ENCODE results near the gene ADISSP. TPM values are rescaled to one million over a fixed set of nuclear protein-coding genes. Genes with fewer than 3 reads are reported as not detected.
A peak's percentile ranks its signal among the peaks of the same experiment; 100 is the strongest.
"Not testable (repeated sequence)": the region's sequence is repeated elsewhere in the genome, so short reads cannot be mapped to it uniquely, and the experiment has no call there.

The ADISSP gene
- total and polyA plus RNA-seq, 5 donors from 2014 or later, result 14.8 to 25.5 (median 19.9) TPM

- peak overlapping the region; percentile 94 for H3K4me3 ChIP-seq (ENCODE audit: low read depth, low read length)
- peaks cover 7 to 55% (median 30%) of the 10 kb centered on the region in 4 donors for H3K4me1 Mint-ChIP-seq
- peak overlapping the region; percentile 73 for H3K27ac ChIP-seq (ENCODE audit: insufficient read depth, low read length, poor library complexity, severe bottlenecking)
- no peaks in the 10 kb centered on the region for H3K9me3 ChIP-seq (ENCODE audit: control insufficient read depth in 2 of 2, low read length in 2 of 2)
- H3K4me3 Mint-ChIP-seq, result peak overlapping the region; percentile 99 to 100 (median 100)
- peak overlapping the region; percentile 96 to 98 (median 96) for H3K27ac Mint-ChIP-seq
- peaks cover 62% of the 10 kb centered on the region for H3K4me1 ChIP-seq (ENCODE audit: control insufficient read depth, insufficient read depth, low read length, poor library complexity, severe bottlenecking)
- H3K9me3 Mint-ChIP-seq, result no peaks in the 10 kb centered on the region
- DNase-seq (no peak), ATAC-seq (ENCODE audit: low read depth in 2 of 2) (no peak)
- H3K27me3 Mint-ChIP-seq, result peaks cover 4% of the 10 kb centered on the region
- H3K36me3 Mint-ChIP-seq, result peaks cover 42% of the 10 kb centered on the region
- H3K27me3 ChIP-seq (ENCODE audit: control insufficient read depth, insufficient read depth, low read length), result no peaks in the 10 kb centered on the region
- peaks cover 29% of the 10 kb centered on the region for H3K36me3 ChIP-seq (ENCODE audit: control insufficient read depth, insufficient read depth, low read length)
Observed at GRCh38 chr20:3797226-3797545, 29.6 kb upstream of the ADISSP start.

DNA sequence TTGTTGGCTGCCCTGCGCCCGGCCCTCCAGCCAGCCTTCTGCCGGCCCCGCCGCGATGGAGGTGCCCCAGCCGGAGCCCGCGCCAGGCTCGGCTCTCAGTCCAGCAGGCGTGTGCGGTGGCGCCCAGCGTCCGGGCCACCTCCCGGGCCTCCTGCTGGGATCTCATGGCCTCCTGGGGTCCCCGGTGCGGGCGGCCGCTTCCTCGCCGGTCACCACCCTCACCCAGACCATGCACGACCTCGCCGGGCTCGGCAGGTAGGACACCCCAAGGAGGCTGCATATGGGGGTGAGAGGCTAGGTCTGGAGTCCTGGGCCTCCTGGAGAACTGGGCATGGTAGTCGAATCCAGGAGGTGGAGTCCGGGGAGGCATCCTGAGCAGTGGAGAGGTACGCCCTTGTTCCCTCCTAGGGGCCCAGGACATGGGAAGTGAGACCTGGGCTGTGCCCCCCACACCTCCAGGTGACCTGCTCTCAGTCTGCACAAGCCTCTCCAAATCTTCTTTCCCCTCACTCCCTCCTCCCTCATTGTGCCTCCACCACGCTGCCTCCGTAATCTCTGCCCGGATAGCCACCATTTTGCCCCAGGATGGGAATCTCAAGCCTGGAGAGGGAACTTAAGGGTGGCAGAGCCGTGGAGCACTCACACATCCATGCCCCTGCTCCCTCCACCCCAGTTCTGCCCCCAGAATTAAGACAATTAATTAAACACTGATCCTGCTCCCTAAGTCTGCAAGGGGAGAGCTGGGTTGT lies 29.1 kb upstream of the ADISSP start:
- peaks cover 7 to 50% (median 30%) of the 10 kb centered on the region in 4 donors for H3K4me1 Mint-ChIP-seq
- Histone ChIP-seq H3K4me3 (ENCODE audit: low read depth, low read length) (peak overlapping the region; percentile 94), H3K27me3 (ENCODE audit: control insufficient read depth, insufficient read depth, low read length) (no peaks in the 10 kb centered on the region), H3K36me3 (ENCODE audit: control insufficient read depth, insufficient read depth, low read length) (peaks cover 24% of the 10 kb centered on the region), H3K27ac (ENCODE audit: insufficient read depth, low read length, poor library complexity, severe bottlenecking) (peak overlapping the region; percentile 73), H3K9me3 (ENCODE audit: control insufficient read depth in 2 of 2, low read length in 2 of 2) (no peaks in the 10 kb centered on the region), H3K4me1 (ENCODE audit: control insufficient read depth, insufficient read depth, low read length, poor library complexity, severe bottlenecking) (peaks cover 57% of the 10 kb centered on the region)
- H3K27ac Mint-ChIP-seq, result peak overlapping the region; percentile 83 to 96 (median 93)
- H3K36me3 Mint-ChIP-seq, result peaks cover 37% of the 10 kb centered on the region
- DNase-seq, result no peak
- peaks cover 4% of the 10 kb centered on the region for H3K27me3 Mint-ChIP-seq
- peak overlapping the region; percentile 99 to 100 (median 100) for H3K4me3 Mint-ChIP-seq
- H3K9me3 Mint-ChIP-seq, result no peaks in the 10 kb centered on the region
- no peak for ATAC-seq (ENCODE audit: low read depth in 2 of 2)

- H3K4me3 Mint-ChIP-seq, result peak within 1 kb of the TSS; percentile 99 to 100 (median 100)
- peaks cover 15% of the 10 kb centered on the region for H3K36me3 ChIP-seq (ENCODE audit: control insufficient read depth, insufficient read depth, low read length)
- H3K27me3 Mint-ChIP-seq, result peaks cover 4% of the 10 kb centered on the region
- H3K4me1 ChIP-seq (ENCODE audit: control insufficient read depth, insufficient read depth, low read length, poor library complexity, severe bottlenecking), result peaks cover 48% of the 10 kb centered on the region
- ATAC-seq (ENCODE audit: low read depth in 2 of 2), result peak; percentile 77 to 84
- no peaks in the 10 kb centered on the region for H3K9me3 Mint-ChIP-seq
- peaks cover 7 to 42% (median 30%) of the 10 kb centered on the region in 4 donors for H3K4me1 Mint-ChIP-seq
- H3K9me3 ChIP-seq (ENCODE audit: control insufficient read depth in 2 of 2, low read length in 2 of 2), result no peaks in the 10 kb centered on the region
- H3K27me3 ChIP-seq (ENCODE audit: control insufficient read depth, insufficient read depth, low read length), result no peaks in the 10 kb centered on the region
- peak; percentile 84 to 94 (median 86) for DNase-seq
- H3K27ac ChIP-seq (ENCODE audit: insufficient read depth, low read length, poor library complexity, severe bottlenecking), result peak within 1 kb of the TSS; percentile 95
- peak within 1 kb of the TSS; percentile 94 for H3K4me3 ChIP-seq (ENCODE audit: low read depth, low read length)
- peak within 1 kb of the TSS; percentile 95 to 97 (median 96) for H3K27ac Mint-ChIP-seq
- peaks cover 31% of the 10 kb centered on the region for H3K36me3 Mint-ChIP-seq
Observed at GRCh38 chr20:3795511-3796468, 28.2 kb upstream of the ADISSP start, which contains the start of gene CDC25B. Gene CDC25B (plus strand): TSS chr20:3796310. CDS start chr20:3796532, 222 bp downstream.

DNA sequence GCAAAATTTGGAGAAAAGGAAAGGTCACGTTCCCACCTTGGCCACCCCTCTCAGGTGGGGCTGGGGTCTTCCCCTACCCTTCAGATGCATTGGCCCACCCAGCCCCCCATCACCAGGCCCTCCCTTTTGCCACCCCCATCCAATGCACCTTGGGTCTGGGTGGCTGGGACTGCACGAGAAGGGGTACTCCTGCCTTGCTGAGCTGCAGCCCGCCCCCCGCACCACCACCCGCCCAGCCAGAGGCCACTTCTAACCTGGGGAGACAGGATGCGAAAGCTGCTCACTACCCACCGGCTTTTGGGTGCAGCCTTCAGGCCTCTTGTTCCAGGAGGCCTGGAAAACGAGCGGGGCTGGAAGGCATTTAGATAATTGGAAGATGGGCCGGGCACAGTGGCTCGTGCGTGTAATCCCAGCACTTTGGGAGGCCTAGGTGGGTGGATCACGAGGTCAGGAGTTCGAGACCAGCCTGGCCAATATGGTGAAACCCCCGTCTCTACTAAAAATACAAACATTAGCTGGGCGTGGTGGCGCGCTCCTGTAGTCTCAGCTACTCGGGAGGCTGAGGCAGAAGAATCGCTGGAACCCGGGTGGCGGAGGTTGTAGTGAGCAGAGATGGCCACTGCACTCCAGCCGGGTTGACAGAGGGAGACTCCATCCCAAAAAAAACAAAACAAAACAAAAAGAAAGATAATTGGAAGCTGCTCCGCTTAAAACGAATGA lies 27.3 kb upstream of the ADISSP start:
- Mint-ChIP-seq H3K4me1 (peaks cover 7 to 34% (median 28%) of the 10 kb centered on the region in 4 donors), H3K27me3 (peaks cover 4% of the 10 kb centered on the region), H3K36me3 (peaks cover 25% of the 10 kb centered on the region), H3K27ac (peak overlapping the region in 2 of 3 donors; percentile 69 to 95), H3K9me3 (no peaks in the 10 kb centered on the region), H3K4me3 (peak overlapping the region; percentile 92 to 99 (median 94))
- DNase-seq (no peak), ATAC-seq (ENCODE audit: low read depth in 2 of 2) (no peak)
- Histone ChIP-seq H3K4me3 (ENCODE audit: low read depth, low read length) (peak overlapping the region; percentile 67), H3K27ac (ENCODE audit: insufficient read depth, low read length, poor library complexity, severe bottlenecking) (peak overlapping the region; percentile 95), H3K9me3 (ENCODE audit: control insufficient read depth in 2 of 2, low read length in 2 of 2) (no peaks in the 10 kb centered on the region), H3K4me1 (ENCODE audit: control insufficient read depth, insufficient read depth, low read length, poor library complexity, severe bottlenecking) (peaks cover 39% of the 10 kb centered on the region), H3K27me3 (ENCODE audit: control insufficient read depth, insufficient read depth, low read length) (no peaks in the 10 kb centered on the region), H3K36me3 (ENCODE audit: control insufficient read depth, insufficient read depth, low read length) (peaks cover 6% of the 10 kb centered on the region)

- H3K4me1 ChIP-seq (ENCODE audit: control insufficient read depth, insufficient read depth, low read length, poor library complexity, severe bottlenecking), result peaks cover 32% of the 10 kb centered on the region
- not testable (repeated sequence) for H3K9me3 ChIP-seq (ENCODE audit: control insufficient read depth in 2 of 2, low read length in 2 of 2); H3K27ac ChIP-seq (ENCODE audit: insufficient read depth, low read length, poor library complexity, severe bottlenecking); H3K27me3 Mint-ChIP-seq; DNase-seq; H3K9me3 Mint-ChIP-seq; ATAC-seq (ENCODE audit: low read depth in 2 of 2); H3K36me3 ChIP-seq (ENCODE audit: control insufficient read depth, insufficient read depth, low read length); H3K27me3 ChIP-seq (ENCODE audit: control insufficient read depth, insufficient read depth, low read length); H3K4me3 ChIP-seq (ENCODE audit: low read depth, low read length)
- H3K4me3 Mint-ChIP-seq, result peak overlapping the region in 2 of 4 donors; percentile 21 to 74
- peaks cover 7 to 28% (median 22%) of the 10 kb centered on the region in 4 donors for H3K4me1 Mint-ChIP-seq
- peaks cover 21% of the 10 kb centered on the region for H3K36me3 Mint-ChIP-seq
- H3K27ac Mint-ChIP-seq, result peak overlapping the region in 2 of 3 donors; percentile 20 to 23
Observed at GRCh38 chr20:3794168-3794567, 26.6 kb upstream of the ADISSP start.

- H3K27me3 Mint-ChIP-seq; H3K4me3 ChIP-seq (ENCODE audit: low read depth, low read length); H3K27me3 ChIP-seq (ENCODE audit: control insufficient read depth, insufficient read depth, low read length); H3K9me3 Mint-ChIP-seq; H3K36me3 ChIP-seq (ENCODE audit: control insufficient read depth, insufficient read depth, low read length); H3K36me3 Mint-ChIP-seq; ATAC-seq (ENCODE audit: low read depth in 2 of 2); H3K27ac ChIP-seq (ENCODE audit: insufficient read depth, low read length, poor library complexity, severe bottlenecking); DNase-seq; H3K9me3 ChIP-seq (ENCODE audit: control insufficient read depth in 2 of 2, low read length in 2 of 2): not testable (repeated sequence)
- peaks cover 9 to 35% (median 19%) of the 10 kb centered on the region in 4 donors for H3K4me1 Mint-ChIP-seq
- H3K27ac Mint-ChIP-seq, result peak overlapping the region; percentile 35 to 92 (median 76)
- peak overlapping the region in 2 of 4 donors; percentile 79 to 87 for H3K4me3 Mint-ChIP-seq
- peaks cover 23% of the 10 kb centered on the region for H3K4me1 ChIP-seq (ENCODE audit: control insufficient read depth, insufficient read depth, low read length, poor library complexity, severe bottlenecking)
Observed at GRCh38 chr20:3789201-3789600, 21.6 kb upstream of the ADISSP start.

DNA sequence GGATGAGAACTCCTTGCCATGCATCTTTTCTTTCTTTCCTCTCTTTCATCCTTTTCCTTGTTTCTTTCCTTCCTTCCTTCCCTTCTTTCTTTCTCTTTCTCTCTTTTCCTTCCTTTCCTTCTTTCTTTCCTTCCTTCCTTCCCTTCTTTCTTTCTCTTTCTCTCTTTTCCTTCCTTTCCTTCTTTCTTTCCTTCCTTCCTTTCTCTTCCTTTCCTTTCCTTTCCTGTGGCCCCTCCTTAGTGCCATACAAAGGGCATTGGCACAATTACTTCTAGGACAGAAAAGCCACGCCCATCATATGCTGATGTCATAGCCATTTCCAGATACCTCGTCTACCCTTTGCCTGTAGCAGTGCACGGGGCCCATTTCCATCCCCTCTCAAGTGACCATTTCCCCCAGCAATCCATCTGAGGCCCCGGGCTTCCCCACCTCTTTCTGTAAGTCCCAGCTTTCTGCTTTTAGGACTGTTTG lies 21.2 kb upstream of the ADISSP start:
- Histone ChIP-seq H3K4me3 (ENCODE audit: low read depth, low read length) (no peak overlapping the region), H3K9me3 (ENCODE audit: control insufficient read depth in 2 of 2, low read length in 2 of 2) (no peaks in the 10 kb centered on the region), H3K27me3 (ENCODE audit: control insufficient read depth, insufficient read depth, low read length) (no peaks in the 10 kb centered on the region), H3K27ac (ENCODE audit: insufficient read depth, low read length, poor library complexity, severe bottlenecking) (no peak overlapping the region), H3K36me3 (ENCODE audit: control insufficient read depth, insufficient read depth, low read length) (no peaks in the 10 kb centered on the region), H3K4me1 (ENCODE audit: control insufficient read depth, insufficient read depth, low read length, poor library complexity, severe bottlenecking) (peaks cover 23% of the 10 kb centered on the region)
- Mint-ChIP-seq H3K9me3 (no peaks in the 10 kb centered on the region), H3K36me3 (no peaks in the 10 kb centered on the region), H3K27ac (peak overlapping the region; percentile 35 to 98 (median 92)), H3K4me3 (peak overlapping the region; percentile 73 to 87 (median 79)), H3K4me1 (peaks cover 9 to 36% (median 19%) of the 10 kb centered on the region in 4 donors), H3K27me3 (no peaks in the 10 kb centered on the region)
- ATAC-seq (ENCODE audit: low read depth in 2 of 2) (no peak), DNase-seq (no peak)
